Measurements from ENCODE around the gene POU2AF2.

POU2AF2 gene

DNA sequence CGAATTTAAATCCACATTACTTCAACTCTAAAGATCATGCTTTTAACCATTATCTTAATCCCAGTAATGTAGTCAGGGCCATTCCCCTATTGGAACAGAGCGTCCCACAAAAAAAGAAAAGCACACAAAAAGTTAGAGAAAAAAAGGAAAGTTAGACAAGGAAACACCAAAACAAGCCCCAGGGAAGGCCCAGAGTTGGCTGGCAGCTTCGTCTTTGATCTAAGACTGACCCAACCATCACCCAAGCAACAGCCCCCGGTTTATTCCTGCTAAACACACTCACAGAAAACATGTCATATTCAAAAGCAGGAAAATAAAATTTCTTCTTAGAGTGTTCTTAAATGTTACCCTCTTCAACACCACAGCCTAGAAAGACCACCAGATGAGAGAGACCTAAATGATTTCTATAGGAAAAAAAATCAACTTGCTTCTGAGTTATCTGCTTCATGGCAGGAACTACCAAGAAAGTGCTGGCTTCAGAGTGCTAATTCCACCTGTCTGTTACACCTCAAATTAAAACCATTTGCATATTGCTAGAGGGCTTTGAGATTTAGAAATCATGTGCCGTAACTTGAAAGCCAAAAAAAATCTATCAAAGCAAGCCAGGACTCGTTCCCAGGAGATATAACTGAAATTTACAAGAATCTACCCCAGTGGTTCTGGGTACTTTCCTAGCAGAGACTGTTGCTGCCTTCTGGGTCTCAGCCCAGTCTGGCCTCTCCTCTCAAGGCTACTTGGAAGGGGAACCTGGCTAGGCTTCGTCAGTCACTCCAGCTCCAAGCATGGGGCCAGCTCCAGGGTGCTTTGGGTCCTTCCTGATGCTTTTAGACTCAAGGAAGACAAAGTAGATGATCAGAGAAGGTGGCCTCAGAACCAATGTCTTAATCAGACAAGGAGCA, 84.0 kb downstream of the POU2AF2 start:
- DNase-seq, result peak in 29 of 56 donors; percentile 8 to 82 (median 42)

- no peak for DNase-seq
These were observed 84.8 kb downstream of the POU2AF2 start for GRCh38 chr11:111330234-111330893.

- DNase-seq, result no peak
These were observed 86.4 kb downstream of the POU2AF2 start for GRCh38 chr11:111331711-111332479.

GRCh38 chr11:111334532-111335502, 89.3 kb downstream of the POU2AF2 start:
- DNase-seq, result no peak

- no peak for DNase-seq
These were observed 90.0 kb downstream of the POU2AF2 start for GRCh38 chr11:111335549-111335948.

Measured in nucleus accumbens (tissue), 56 donors.